Measurements from ENCODE around the gene ZNF738. TPM values are rescaled to one million over a fixed set of nuclear protein-coding genes. Genes with fewer than 3 reads are reported as not detected.
"Not testable (repeated sequence)": the region's sequence is repeated elsewhere in the genome, so short reads cannot be mapped to it uniquely, and the experiment has no call there.

ZNF738 gene
- total RNA-seq = 10 to 100 TPM; 17.7 to 18.9 TPM

GRCh38 chr19:21358768-21359451 lies at the start of gene ZNF738:
TSS of gene ZNF738 (plus strand) at chr19:21359000. CDS start at chr19:21359141, 141 bp downstream.
- no peak for TF ChIP-seq CTCF (IDR thresholded peaks at IDR 0.05)
- intact Hi-C loops (cut with micrococcal nuclease) = no loop called here
- DNase-seq (peak; percentile 93), ATAC-seq (peak; percentile 99)
- Mint-ChIP-seq H3K9me3 (no peaks in the 10 kb centered on the region), H3K27ac (peak within 1 kb of the TSS; percentile 96), H3K36me3 (ENCODE audit: low read depth) (peaks cover 32% of the 10 kb centered on the region), H3K4me3 (peak within 1 kb of the TSS; percentile 99), H3K4me1 (ENCODE audit: low read depth) (peaks cover 12% of the 10 kb centered on the region), H3K27me3 (no peaks in the 10 kb centered on the region)
- POLR2A ChIA-PET = interaction anchor here (0.6 to 1.8 kb wide), 3 partner anchors 30 to 693 kb away, joined by 3 to 7 read pairs (median 3); partner anchors contain the start of genes ZNF257 and ZNF493
- CTCF ChIA-PET = no interaction called here

DNA sequence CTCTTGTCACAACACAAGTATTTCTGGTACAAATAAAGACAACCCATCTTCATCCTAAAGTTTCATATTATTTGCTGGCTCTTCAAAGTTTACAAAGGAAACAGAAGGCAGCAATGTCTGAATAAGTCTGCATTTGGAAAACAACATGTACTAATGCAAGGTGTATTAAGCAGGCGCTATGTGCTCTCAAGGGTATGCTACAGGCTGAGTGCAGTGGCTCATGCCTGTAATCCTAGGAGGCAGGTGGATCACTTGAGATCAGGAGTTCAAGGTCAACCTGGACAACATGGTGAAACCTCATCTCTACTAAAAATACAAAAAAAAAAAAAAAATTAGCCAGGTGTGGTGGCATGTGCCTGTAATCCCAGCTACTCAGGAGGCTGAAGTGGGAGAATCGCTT lies 46.0 kb upstream of the ZNF738 start:
- intact Hi-C loops (cut with micrococcal nuclease); DNase-seq; POLR2A ChIA-PET; ATAC-seq; H3K4me3 Mint-ChIP-seq; H3K9me3 Mint-ChIP-seq; H3K27me3 Mint-ChIP-seq; CTCF ChIA-PET: not testable (repeated sequence)
- Mint-ChIP-seq H3K36me3 (ENCODE audit: low read depth) (peaks cover 31% of the 10 kb centered on the region), H3K4me1 (ENCODE audit: low read depth) (peaks cover 38% of the 10 kb centered on the region), H3K27ac (peak overlapping the region; percentile 16)

- H3K36me3 Mint-ChIP-seq (ENCODE audit: low read depth) = peaks cover 24% of the 10 kb centered on the region
- DNase-seq (no peak), ATAC-seq (no peak)
- peak overlapping the region; percentile 48 for H3K27ac Mint-ChIP-seq
- intact Hi-C loops (cut with micrococcal nuclease) = no loop called here
- no peak overlapping the region for H3K4me3 Mint-ChIP-seq
- H3K9me3 Mint-ChIP-seq = no peaks in the 10 kb centered on the region
- TF ChIP-seq CTCF (IDR thresholded peaks at IDR 0.05) = no peak
- H3K4me1 Mint-ChIP-seq (ENCODE audit: low read depth) = peaks cover 40% of the 10 kb centered on the region
- ChIA-PET POLR2A (interaction anchor here (0.6 to 1.3 kb wide), 4 partner anchors 14 to 110 kb away, joined by 3 to 4 read pairs (median 4); partner anchors contain the start of genes ZNF493 and ZNF708), CTCF (no interaction called here)
- no peaks in the 10 kb centered on the region for H3K27me3 Mint-ChIP-seq
Measured at GRCh38 chr19:21314676-21315075, 44.1 kb upstream of the ZNF738 start.

- DNase-seq (no peak), ATAC-seq (no peak)
- peak overlapping the region; percentile 52 for H3K27ac Mint-ChIP-seq
- ChIA-PET CTCF (no interaction called here), POLR2A (interaction anchor here (2.2 kb wide), 1 partner anchor 11 kb away, joined by 10 read pairs; the partner anchor contains the start of gene ZNF708)
- H3K9me3 Mint-ChIP-seq = no peaks in the 10 kb centered on the region
- H3K36me3 Mint-ChIP-seq (ENCODE audit: low read depth) = peaks cover 37% of the 10 kb centered on the region
- intact Hi-C loops (cut with micrococcal nuclease) = no loop called here
- no peak for TF ChIP-seq CTCF (IDR thresholded peaks at IDR 0.05)
- H3K4me1 Mint-ChIP-seq (ENCODE audit: low read depth) = peaks cover 56% of the 10 kb centered on the region
- H3K27me3 Mint-ChIP-seq = no peaks in the 10 kb centered on the region
- H3K4me3 Mint-ChIP-seq = no peak overlapping the region
Measured at GRCh38 chr19:21317821-21318220, 41.0 kb upstream of the ZNF738 start.

GRCh38 chr19:21321134-21321533 lies 37.7 kb upstream of the ZNF738 start:
- peaks cover 66% of the 10 kb centered on the region for H3K4me1 Mint-ChIP-seq (ENCODE audit: low read depth)
- peaks cover 7% of the 10 kb centered on the region for H3K9me3 Mint-ChIP-seq
- no peak overlapping the region for H3K4me3 Mint-ChIP-seq
- ATAC-seq (peak; percentile 34), DNase-seq (peak; percentile 42)
- H3K27ac Mint-ChIP-seq = peak overlapping the region; percentile 48
- H3K27me3 Mint-ChIP-seq = no peaks in the 10 kb centered on the region
- H3K36me3 Mint-ChIP-seq (ENCODE audit: low read depth) = peaks cover 55% of the 10 kb centered on the region
- intact Hi-C loops (cut with micrococcal nuclease) = no loop called here
- CTCF ChIA-PET = no interaction called here
- no peak for TF ChIP-seq CTCF (IDR thresholded peaks at IDR 0.05)
- POLR2A ChIA-PET = no interaction called here

Measured in activated CD8-positive, alpha-beta T cell treated with anti-CD3 and anti-CD28 coated beads for 36 hours (primary cell).